Breast epithelium (tissue), 3 donors: ENCODE data around the gene SYK.

Experiments used
- POLR2A ChIP-seq: fragments of 450-650 bp; IDR thresholded peaks from one replicate; pipeline ENCODE4 v1.6.1; 2016; ENCODE audit warnings: antibody characterized with exemption, mild to moderate bottlenecking, moderate library complexity
- TF ChIP-seq, protein P1 (sequence below), 3 donors: fragments of 450-650 bp; IDR thresholded peaks; one replicate each; pipeline ENCODE4 v1.5.1; 2016 to 2017; ENCODE audit warnings: antibody characterized with exemption in 3 of 3, mild to moderate bottlenecking in 3 of 3, moderate library complexity in 3 of 3

- TF ChIP-seq, protein P1, sequence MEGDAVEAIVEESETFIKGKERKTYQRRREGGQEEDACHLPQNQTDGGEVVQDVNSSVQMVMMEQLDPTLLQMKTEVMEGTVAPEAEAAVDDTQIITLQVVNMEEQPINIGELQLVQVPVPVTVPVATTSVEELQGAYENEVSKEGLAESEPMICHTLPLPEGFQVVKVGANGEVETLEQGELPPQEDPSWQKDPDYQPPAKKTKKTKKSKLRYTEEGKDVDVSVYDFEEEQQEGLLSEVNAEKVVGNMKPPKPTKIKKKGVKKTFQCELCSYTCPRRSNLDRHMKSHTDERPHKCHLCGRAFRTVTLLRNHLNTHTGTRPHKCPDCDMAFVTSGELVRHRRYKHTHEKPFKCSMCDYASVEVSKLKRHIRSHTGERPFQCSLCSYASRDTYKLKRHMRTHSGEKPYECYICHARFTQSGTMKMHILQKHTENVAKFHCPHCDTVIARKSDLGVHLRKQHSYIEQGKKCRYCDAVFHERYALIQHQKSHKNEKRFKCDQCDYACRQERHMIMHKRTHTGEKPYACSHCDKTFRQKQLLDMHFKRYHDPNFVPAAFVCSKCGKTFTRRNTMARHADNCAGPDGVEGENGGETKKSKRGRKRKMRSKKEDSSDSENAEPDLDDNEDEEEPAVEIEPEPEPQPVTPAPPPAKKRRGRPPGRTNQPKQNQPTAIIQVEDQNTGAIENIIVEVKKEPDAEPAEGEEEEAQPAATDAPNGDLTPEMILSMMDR (IDR thresholded peaks at IDR 0.05), result no peak
- TF ChIP-seq POLR2A, result no peak
Measured at GRCh38 chr9:90943341-90943740, 141.7 kb downstream of the SYK start.
